ENCODE measurements around the gene ATG5.

The ATG5 gene

GRCh38 chr6:106163966-106164877, 161.3 kb downstream of the ATG5 start:
- TF ChIP-seq, protein P1, sequence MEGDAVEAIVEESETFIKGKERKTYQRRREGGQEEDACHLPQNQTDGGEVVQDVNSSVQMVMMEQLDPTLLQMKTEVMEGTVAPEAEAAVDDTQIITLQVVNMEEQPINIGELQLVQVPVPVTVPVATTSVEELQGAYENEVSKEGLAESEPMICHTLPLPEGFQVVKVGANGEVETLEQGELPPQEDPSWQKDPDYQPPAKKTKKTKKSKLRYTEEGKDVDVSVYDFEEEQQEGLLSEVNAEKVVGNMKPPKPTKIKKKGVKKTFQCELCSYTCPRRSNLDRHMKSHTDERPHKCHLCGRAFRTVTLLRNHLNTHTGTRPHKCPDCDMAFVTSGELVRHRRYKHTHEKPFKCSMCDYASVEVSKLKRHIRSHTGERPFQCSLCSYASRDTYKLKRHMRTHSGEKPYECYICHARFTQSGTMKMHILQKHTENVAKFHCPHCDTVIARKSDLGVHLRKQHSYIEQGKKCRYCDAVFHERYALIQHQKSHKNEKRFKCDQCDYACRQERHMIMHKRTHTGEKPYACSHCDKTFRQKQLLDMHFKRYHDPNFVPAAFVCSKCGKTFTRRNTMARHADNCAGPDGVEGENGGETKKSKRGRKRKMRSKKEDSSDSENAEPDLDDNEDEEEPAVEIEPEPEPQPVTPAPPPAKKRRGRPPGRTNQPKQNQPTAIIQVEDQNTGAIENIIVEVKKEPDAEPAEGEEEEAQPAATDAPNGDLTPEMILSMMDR (conservative IDR thresholded peaks at IDR 0.05; ENCODE audit: low read depth), result no peak
- no peak for DNase-seq (ENCODE audit: low spot score)
- ChIA-PET POLR2A (ENCODE audit: low non-redundant PET) (interaction anchor here (0.5 kb wide), 1 partner anchor 23 kb away, joined by 3 read pairs; no protein-coding TSS in a partner anchor), CTCF (interaction anchor here (0.5 to 1.0 kb wide), 2 partner anchors 74 to 680 kb away, joined by 3 read pairs; no protein-coding TSS in a partner anchor)
- H3K27ac ChIP-seq, result no peak overlapping the region

- no peak for DNase-seq (ENCODE audit: low spot score)
- H3K27ac ChIP-seq, result no peak overlapping the region
- ChIA-PET POLR2A (ENCODE audit: low non-redundant PET) (interaction anchor here (0.5 kb wide), 1 partner anchor 24 kb away, joined by 3 read pairs; no protein-coding TSS in a partner anchor), CTCF (interaction anchor here (0.5 kb wide), 1 partner anchor 680 kb away, joined by 3 read pairs; no protein-coding TSS in a partner anchor)
- TF ChIP-seq, protein P1 (conservative IDR thresholded peaks at IDR 0.05; ENCODE audit: low read depth), result no peak
Measured at GRCh38 chr6:106163446-106163965, 162.1 kb downstream of the ATG5 start.

DNA sequence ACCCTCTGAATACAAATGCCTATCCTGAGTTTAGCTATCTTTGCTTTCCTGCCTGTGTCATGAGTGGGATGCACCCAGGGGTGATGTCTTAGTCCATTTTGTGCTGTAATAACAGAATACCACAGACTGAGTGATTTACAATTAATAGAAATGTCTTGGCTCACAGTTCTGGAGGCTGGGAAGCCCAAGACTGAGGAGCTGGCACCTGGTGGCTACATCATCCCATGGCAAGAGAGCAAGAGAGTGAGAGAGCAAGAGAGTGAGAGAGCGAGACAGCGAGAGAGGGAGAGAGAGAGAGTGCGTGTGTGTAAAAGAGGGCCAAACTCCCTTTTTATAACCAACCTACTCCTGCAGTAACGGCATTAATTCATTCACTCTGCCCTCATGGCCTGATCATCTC, 162.6 kb downstream of the ATG5 start:
- TF ChIP-seq, protein P1 (conservative IDR thresholded peaks at IDR 0.05; ENCODE audit: low read depth), result no peak
- no peak for DNase-seq (ENCODE audit: low spot score)
- ChIA-PET CTCF (interaction anchor here (0.5 kb wide), 1 partner anchor 35 kb away, joined by 4 read pairs; no protein-coding TSS in a partner anchor), POLR2A (ENCODE audit: low non-redundant PET) (no interaction called here)
- no peak overlapping the region for H3K27ac ChIP-seq

GRCh38 chr6:106161893-106162292, 163.7 kb downstream of the ATG5 start:
- TF ChIP-seq, protein P1 (conservative IDR thresholded peaks at IDR 0.05; ENCODE audit: low read depth), result no peak
- ChIA-PET POLR2A (ENCODE audit: low non-redundant PET) (no interaction called here), CTCF (no interaction called here)

DNA sequence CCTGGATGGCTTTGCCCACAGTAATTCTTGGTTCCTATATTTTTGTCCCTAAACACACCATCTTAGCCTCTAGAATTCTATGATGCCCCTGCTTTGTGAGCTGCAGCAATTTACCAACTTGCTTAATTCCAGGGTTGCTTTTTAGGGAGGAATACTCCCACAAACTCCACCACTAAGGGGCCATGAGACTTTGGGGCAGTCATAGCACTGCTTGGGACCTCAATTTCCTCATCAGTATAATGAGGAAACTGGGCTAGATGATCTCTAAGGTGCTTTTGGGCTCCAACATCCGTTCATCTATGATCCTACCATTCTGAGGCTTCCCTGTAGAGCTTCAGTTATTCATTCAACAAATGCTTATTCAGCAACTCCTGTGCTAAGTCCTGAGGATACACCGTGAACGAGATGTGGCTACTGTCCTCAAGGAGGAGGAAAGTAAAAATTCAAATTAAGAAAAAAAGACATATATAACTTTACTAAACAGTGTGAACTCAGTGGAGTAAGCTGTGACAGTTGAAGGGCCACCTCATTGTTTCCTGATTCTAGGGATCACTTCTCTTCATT, 164.2 kb downstream of the ATG5 start:
- no peak for DNase-seq (ENCODE audit: low spot score)
- CTCF ChIA-PET, result no interaction called here
- POLR2A ChIA-PET (ENCODE audit: low non-redundant PET), result no interaction called here

More at GRCh38 chr6:106161893-106162292, 163.7 kb downstream of the ATG5 start:
- no peak for DNase-seq (ENCODE audit: low spot score)
- no peak overlapping the region for H3K27ac ChIP-seq

GRCh38 chr6:106160189-106160588, 165.4 kb downstream of the ATG5 start:
- ChIA-PET CTCF (interaction anchor here (0.7 to 0.9 kb wide), 2 partner anchors 13 to 64 kb away, joined by 3 read pairs; no protein-coding TSS in a partner anchor), POLR2A (ENCODE audit: low non-redundant PET) (no interaction called here)
- no peak for DNase-seq (ENCODE audit: low spot score)
- H3K27ac ChIP-seq, result no peak overlapping the region
- TF ChIP-seq, protein P1 (conservative IDR thresholded peaks at IDR 0.05; ENCODE audit: low read depth), result no peak

More for the DNA sequence above, 164.2 kb downstream of the ATG5 start:
- TF ChIP-seq, protein P1 (conservative IDR thresholded peaks at IDR 0.05; ENCODE audit: low read depth), result no peak
- H3K27ac ChIP-seq, result no peak overlapping the region

Data from RWPE1 (cell line).